Cardiac muscle cell (in vitro differentiated cells and primary cell): ENCODE measurements around the gene ARHGEF28. TPM values are rescaled to one million over a fixed set of nuclear protein-coding genes. Genes with fewer than 3 reads are reported as not detected.
A peak's percentile ranks its signal among the peaks of the same experiment; 100 is the strongest.

Experiments used
- DNase-seq, 2 donors: peaks; one replicate each; pipeline versions ENCODE4 v3.0.0 to v3.0.0-alpha.2; 2010 to 2017; ENCODE audit warnings: low read depth in 1 of 2, low spot score in 1 of 2
- H3K27ac ChIP-seq: fragments of 200-600 bp; sonication (generic); 2 replicates; pipeline ENCODE4 v1.5.1; 2016
- H3K27me3 ChIP-seq: fragments of 200-600 bp; sonication (generic); 2 replicates; pipeline ENCODE4 v1.6.0; 2016; ENCODE audit warnings: control low read depth
- H3K36me3 ChIP-seq: fragments of 200-600 bp; sonication (generic); 2 replicates; pipeline ENCODE4 v1.5.1; 2016; ENCODE audit warnings: control low read depth
- H3K4me1 ChIP-seq: fragments of 200-600 bp; sonication (generic); 2 replicates; pipeline ENCODE4 v1.8.1; 2017; ENCODE audit warnings: low read depth, mild to moderate bottlenecking, mixed run types
- H3K4me3 ChIP-seq: fragments of 200-600 bp; sonication (generic); 2 replicates; pipeline ENCODE4 v1.5.1; 2016; ENCODE audit warnings: mild to moderate bottlenecking
- H3K9me3 ChIP-seq: fragments of 200-600 bp; sonication (generic); 2 replicates; pipeline ENCODE4 v1.5.1; 2017; ENCODE audit warnings: low read depth, mild to moderate bottlenecking, control low read depth
- CTCF ChIP-seq: IDR thresholded peaks from 2 replicates; pipeline ENCODE4 v1.5.1; 2012; ENCODE audit warnings: low read depth, mild to moderate bottlenecking, low read length
- polyA plus RNA-seq: library from polyadenylated mRNA; unstranded; fragments of >200 nt; fragmentation: Nextera tagmentation; extraction: Ambion mirVana; gene quantifications from 2 replicates; pipeline ENCODE4 v1.2.1, GENCODE V29; 2016
- total RNA-seq: library from RNA; depleted of rRNA; stranded (reverse); fragments of >200 nt; gene quantifications from 2 replicates; pipeline ENCODE4 v1.2.3, GENCODE V29; 2016

ARHGEF28 gene
- total and polyA plus RNA-seq, 2 experiments from 2014 or later = 0.30 TPM; not detected in 1

- Histone ChIP-seq H3K36me3 (no peaks in the 10 kb centered on the region), H3K9me3 (no peaks in the 10 kb centered on the region), H3K4me1 (no peaks in the 10 kb centered on the region), H3K27me3 (no peaks in the 10 kb centered on the region), H3K27ac (no peak overlapping the region), H3K4me3 (no peak overlapping the region)
- no peak for DNase-seq
- TF ChIP-seq CTCF = no peak
Measured at GRCh38 chr5:73957397-73958001, 331.5 kb downstream of the ARHGEF28 start.

GRCh38 chr5:73958037-73958436, 332.0 kb downstream of the ARHGEF28 start:
- Histone ChIP-seq H3K27ac (no peak overlapping the region), H3K4me1 (no peaks in the 10 kb centered on the region), H3K4me3 (no peak overlapping the region), H3K27me3 (no peaks in the 10 kb centered on the region), H3K9me3 (no peaks in the 10 kb centered on the region), H3K36me3 (no peaks in the 10 kb centered on the region)
- no peak for TF ChIP-seq CTCF
- DNase-seq = no peak

- no peaks in the 10 kb centered on the region for H3K9me3 ChIP-seq
- H3K4me3 ChIP-seq = no peak overlapping the region
- no peaks in the 10 kb centered on the region for H3K36me3 ChIP-seq
- no peaks in the 10 kb centered on the region for H3K27me3 ChIP-seq
- DNase-seq = no peak
- TF ChIP-seq CTCF = no peak
- no peaks in the 10 kb centered on the region for H3K4me1 ChIP-seq
- no peak overlapping the region for H3K27ac ChIP-seq
Measured at GRCh38 chr5:73960023-73960422, 334.0 kb downstream of the ARHGEF28 start.

- no peak overlapping the region for H3K27ac ChIP-seq
- H3K9me3 ChIP-seq = no peaks in the 10 kb centered on the region
- H3K4me1 ChIP-seq = no peaks in the 10 kb centered on the region
- no peaks in the 10 kb centered on the region for H3K27me3 ChIP-seq
- TF ChIP-seq CTCF = no peak
- no peaks in the 10 kb centered on the region for H3K36me3 ChIP-seq
- no peak for DNase-seq
- no peak overlapping the region for H3K4me3 ChIP-seq
Measured at GRCh38 chr5:73960426-73960825, 334.4 kb downstream of the ARHGEF28 start.

GRCh38 chr5:73962801-73963425, 336.9 kb downstream of the ARHGEF28 start:
- H3K4me1 ChIP-seq = no peaks in the 10 kb centered on the region
- no peaks in the 10 kb centered on the region for H3K9me3 ChIP-seq
- H3K4me3 ChIP-seq = no peak overlapping the region
- TF ChIP-seq CTCF = no peak
- DNase-seq = peak in 1 of 2 donors; percentile 73
- H3K27me3 ChIP-seq = no peaks in the 10 kb centered on the region
- H3K27ac ChIP-seq = no peak overlapping the region
- H3K36me3 ChIP-seq = no peaks in the 10 kb centered on the region
